ENCODE measurements around the gene KRT73.

DNA sequence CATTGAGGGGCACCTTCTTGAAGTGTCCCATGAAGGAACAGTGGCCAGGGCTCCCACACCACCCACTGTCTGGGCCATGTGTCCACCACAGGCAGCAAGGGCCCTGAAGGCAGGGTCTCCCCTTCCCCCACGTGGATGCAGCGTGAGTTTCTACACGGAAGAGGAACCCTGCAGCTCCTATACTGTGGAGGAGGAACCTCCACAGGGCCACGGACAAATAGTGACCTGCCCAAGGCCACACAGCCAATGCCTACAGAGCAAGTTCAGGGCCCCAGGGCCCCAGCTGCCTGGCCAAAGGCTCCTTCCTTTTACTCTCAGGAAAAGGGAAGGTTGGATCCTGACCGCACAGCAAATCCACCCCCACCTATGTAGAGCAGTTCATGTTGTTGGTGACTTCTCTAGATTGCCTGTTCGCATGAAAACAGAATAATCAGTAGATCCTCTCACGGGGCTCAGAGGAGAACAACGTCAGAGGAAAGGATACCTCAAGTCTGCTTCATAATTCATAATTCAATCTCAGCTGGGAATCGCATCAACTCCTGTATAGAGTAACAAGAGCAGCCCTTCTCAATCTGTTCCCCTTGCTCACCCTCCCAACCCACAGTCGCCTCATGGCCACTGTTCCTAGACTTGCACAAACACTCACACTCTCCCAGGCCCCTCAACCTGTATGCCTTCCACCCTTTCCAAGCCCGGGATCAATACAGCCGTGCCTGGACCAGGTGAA, 11.1 kb upstream of the KRT73 start:
- TF ChIP-seq, protein P1, sequence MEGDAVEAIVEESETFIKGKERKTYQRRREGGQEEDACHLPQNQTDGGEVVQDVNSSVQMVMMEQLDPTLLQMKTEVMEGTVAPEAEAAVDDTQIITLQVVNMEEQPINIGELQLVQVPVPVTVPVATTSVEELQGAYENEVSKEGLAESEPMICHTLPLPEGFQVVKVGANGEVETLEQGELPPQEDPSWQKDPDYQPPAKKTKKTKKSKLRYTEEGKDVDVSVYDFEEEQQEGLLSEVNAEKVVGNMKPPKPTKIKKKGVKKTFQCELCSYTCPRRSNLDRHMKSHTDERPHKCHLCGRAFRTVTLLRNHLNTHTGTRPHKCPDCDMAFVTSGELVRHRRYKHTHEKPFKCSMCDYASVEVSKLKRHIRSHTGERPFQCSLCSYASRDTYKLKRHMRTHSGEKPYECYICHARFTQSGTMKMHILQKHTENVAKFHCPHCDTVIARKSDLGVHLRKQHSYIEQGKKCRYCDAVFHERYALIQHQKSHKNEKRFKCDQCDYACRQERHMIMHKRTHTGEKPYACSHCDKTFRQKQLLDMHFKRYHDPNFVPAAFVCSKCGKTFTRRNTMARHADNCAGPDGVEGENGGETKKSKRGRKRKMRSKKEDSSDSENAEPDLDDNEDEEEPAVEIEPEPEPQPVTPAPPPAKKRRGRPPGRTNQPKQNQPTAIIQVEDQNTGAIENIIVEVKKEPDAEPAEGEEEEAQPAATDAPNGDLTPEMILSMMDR (IDR thresholded peaks at IDR 0.05; ENCODE audit: poor library complexity), result no peak
- TF ChIP-seq EZH2 (IDR thresholded peaks at IDR 0.05; ENCODE audit: borderline replicate concordance), result no peak
